LHCN-M2 (cell line): Measurements from ENCODE around the gene DAZAP1. TPM values are rescaled to one million over a fixed set of nuclear protein-coding genes. Genes with fewer than 3 reads are reported as not detected.

Experiments
- total RNA-seq: library from RNA; depleted of rRNA; stranded (reverse); fragments of >200 nt; gene quantifications from 2 replicates; pipeline ENCODE4 v1.2.3, GENCODE V29; 2014; rRNA removed

DAZAP1 gene
- total RNA-seq, 1 experiment from 2014 or later = 82.1 TPM

Other genes with a start within 250 kb of the DAZAP1 start
- gene SBNO2, start 233.3 kb upstream of the DAZAP1 start, total RNA-seq = 33.3 and 33.9 TPM in 2 replicates
- 70.6 and 75.7 TPM in 2 replicates for gene STK11, start 201.8 kb upstream of the DAZAP1 start, total RNA-seq
- gene CBARP, start 169.6 kb upstream of the DAZAP1 start, total RNA-seq = 4.6 and 4.7 TPM in 2 replicates
- 51.3 and 64.1 TPM in 2 replicates for gene ATP5F1D, start 165.8 kb upstream of the DAZAP1 start, total RNA-seq
- gene MIDN, start 159.0 kb upstream of the DAZAP1 start, total RNA-seq = 12.6 and 15.6 TPM in 2 replicates
- gene CIRBP, start 138.3 kb upstream of the DAZAP1 start, total RNA-seq = 253 and 293 TPM in 2 replicates
- 51.8 and 64.4 TPM in 2 replicates for gene FAM174C, start 132.1 kb upstream of the DAZAP1 start, total RNA-seq
- 0.13 TPM in 1 of 2 replicates, not detected in the other for gene EFNA2, start 121.7 kb upstream of the DAZAP1 start, total RNA-seq
- 99.3 and 139 TPM in 2 replicates for gene NDUFS7, start 23.7 kb upstream of the DAZAP1 start, total RNA-seq
- gene GAMT, start 6.0 kb upstream of the DAZAP1 start, total RNA-seq = 100 and 110 TPM in 2 replicates
- 2,358 and 3,266 TPM in 2 replicates for gene RPS15, start 30.8 kb downstream of the DAZAP1 start, total RNA-seq
- gene APC2, start 42.5 kb downstream of the DAZAP1 start, total RNA-seq = 0.11 and 0.64 TPM in 2 replicates
- gene C19orf25, start 71.6 kb downstream of the DAZAP1 start, total RNA-seq = 49.5 and 61.2 TPM in 2 replicates
- gene PCSK4, start 82.8 kb downstream of the DAZAP1 start, total RNA-seq = 3.3 and 5.4 TPM in 2 replicates
- 1.5 and 2.1 TPM in 2 replicates for gene REEP6, start 83.6 kb downstream of the DAZAP1 start, total RNA-seq
- 0.75 and 3.1 TPM in 2 replicates for gene ADAMTSL5, start 105.4 kb downstream of the DAZAP1 start, total RNA-seq
- not detected in 2 replicates for gene PLK5, start 116.5 kb downstream of the DAZAP1 start, total RNA-seq
- 67.7 and 81.8 TPM in 2 replicates for gene MEX3D, start 160.7 kb downstream of the DAZAP1 start, total RNA-seq
- 174 and 191 TPM in 2 replicates for gene MBD3, start 185.3 kb downstream of the DAZAP1 start, total RNA-seq
- gene UQCR11, start 197.9 kb downstream of the DAZAP1 start, total RNA-seq = 59.9 and 60.0 TPM in 2 replicates
- gene TCF3, start 245.0 kb downstream of the DAZAP1 start, total RNA-seq = 150 and 183 TPM in 2 replicates